GM12891 (cell line): ENCODE data around the gene SBF1.

ENCODE experiments used
- PAX5 ChIP-seq: IDR thresholded peaks from 2 replicates; pipeline ENCODE4 v1.6.1; 2011; ENCODE audit warnings: low read length, moderate library complexity, mild to moderate bottlenecking; ENCODE audit not compliant: insufficient read depth, severe bottlenecking
- POLR2A ChIP-seq: IDR thresholded peaks from 2 replicates; pipeline ENCODE4 v1.6.1; 2011; ENCODE audit warnings: low read depth, low read length, control low read depth
- POLR2AphosphoS5 ChIP-seq: IDR thresholded peaks from 2 replicates; pipeline ENCODE4 v1.6.1; 2011; ENCODE audit warnings: low read depth, low read length, control low read depth
- POU2F2 ChIP-seq: IDR thresholded peaks from 2 replicates; pipeline ENCODE4 v1.6.1; 2011; ENCODE audit warnings: low read depth, mild to moderate bottlenecking, control low read depth, low read length, moderate library complexity
- SPI1 ChIP-seq: IDR thresholded peaks from 2 replicates; pipeline ENCODE4 v1.6.1; 2011; ENCODE audit warnings: low read depth, low read length, control low read depth
- TAF1 ChIP-seq: IDR thresholded peaks from 2 replicates; pipeline ENCODE4 v1.6.1; 2011; ENCODE audit warnings: low read depth, low read length, control low read depth

GRCh38 chr22:50459016-50459415, 15.8 kb downstream of the SBF1 start:
- TF ChIP-seq POLR2A (no peak), TAF1 (no peak), POLR2AphosphoS5 (no peak), SPI1 (no peak), PAX5 (no peak), POU2F2 (no peak)
